RKO (cell line): ENCODE data around the gene ZBTB20.
"Not testable (repeated sequence)": the region's sequence is repeated elsewhere in the genome, so short reads cannot be mapped to it uniquely, and the experiment has no call there.

Experiments
- DNase-seq: peaks from one replicate; pipeline ENCODE4 v3.0.0-alpha.2; 2016; ENCODE audit warnings: low spot score

ZBTB20 gene

DNA sequence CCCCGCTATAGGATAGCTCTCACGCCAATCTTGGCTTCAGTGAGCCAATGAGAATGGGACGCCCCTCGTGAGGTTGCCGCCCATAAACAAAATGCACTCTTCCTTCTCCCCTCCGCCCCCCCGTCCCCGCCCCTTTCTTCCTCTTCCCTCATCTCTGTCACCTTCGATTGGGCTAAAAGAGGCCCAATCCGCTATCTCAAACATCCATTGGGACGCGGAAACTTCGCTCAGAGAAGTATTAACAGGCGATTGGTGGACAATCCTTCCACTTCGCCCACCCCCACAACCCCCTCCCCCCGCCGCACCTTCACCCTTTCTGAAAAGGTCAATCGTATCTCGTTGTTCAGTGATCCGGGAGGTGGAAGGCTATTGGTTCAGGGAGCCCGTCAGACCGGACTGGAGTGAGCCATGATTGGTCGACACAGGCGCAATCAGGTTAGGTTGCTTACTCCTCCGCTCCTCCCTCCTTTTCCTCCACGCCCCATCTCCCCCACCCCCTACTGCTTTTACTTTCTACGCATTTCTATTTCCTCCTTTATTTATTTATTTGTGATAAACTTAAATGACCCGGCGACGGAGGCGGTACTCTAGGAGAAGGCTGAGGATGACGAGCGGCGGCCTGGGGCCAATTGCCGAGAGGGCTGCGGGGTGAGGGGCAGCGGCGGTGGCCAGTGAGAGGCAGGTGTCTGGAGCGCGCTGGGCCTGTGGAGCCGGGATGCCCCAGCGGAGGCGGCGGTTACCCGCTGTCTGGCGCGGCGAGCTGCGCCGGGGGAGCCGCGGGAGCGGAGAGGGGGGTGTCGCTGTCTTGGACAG is 447 bp upstream of the ZBTB20 start:
- DNase-seq = peak; percentile 99

DNA sequence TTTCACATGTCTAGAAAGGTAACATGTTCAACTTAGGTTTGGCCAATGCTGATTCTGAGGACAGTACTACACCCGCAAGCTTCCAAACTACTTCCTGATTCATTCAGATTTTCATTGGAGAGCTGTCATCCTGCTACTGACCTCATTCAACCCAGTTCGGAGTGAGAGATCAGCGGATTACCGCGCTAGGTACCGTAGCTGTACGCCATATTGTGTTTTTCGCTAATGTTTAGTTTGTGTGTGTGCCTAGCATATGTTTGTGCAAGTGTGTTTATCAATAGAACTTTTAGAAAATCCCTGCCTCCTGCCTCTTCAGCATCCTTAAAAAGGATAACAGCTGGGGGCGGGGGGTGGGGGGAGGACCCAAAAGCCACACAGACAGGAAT is 1.1 kb downstream of the ZBTB20 start:
- DNase-seq = peak; percentile 90

DNA sequence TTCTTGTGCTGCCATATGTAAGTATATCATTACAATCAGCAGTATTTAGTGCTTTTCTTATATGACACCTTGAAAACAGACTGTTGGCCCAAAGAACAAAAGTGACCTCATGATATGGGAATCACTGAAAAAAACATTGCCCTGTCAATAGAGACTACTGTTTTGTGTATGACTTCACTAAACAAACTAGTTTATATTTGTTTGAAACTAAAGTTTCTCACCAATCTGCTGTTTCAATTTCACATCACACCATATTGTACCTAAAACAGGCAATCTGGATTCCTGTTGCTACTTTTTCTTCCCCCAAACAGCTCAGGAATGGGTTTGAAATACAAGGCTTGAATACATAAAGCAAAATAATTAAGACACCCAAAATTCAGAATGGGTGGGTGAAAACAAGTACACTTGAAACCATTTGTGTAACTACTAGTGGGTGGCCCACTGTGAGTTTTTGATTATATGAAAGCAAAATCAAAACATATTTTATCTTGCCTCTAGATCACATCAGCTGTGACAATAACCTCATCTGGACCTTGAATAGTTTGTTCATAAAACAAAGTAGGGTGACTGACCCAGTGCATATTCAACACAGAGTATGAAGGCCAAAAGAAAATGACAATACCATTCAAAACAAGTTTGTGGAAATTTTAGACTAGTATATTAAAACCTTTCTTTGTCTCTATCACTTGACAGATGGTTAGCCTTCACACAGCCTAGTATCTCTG is 5.9 kb downstream of the ZBTB20 start:
- DNase-seq = no peak

DNA sequence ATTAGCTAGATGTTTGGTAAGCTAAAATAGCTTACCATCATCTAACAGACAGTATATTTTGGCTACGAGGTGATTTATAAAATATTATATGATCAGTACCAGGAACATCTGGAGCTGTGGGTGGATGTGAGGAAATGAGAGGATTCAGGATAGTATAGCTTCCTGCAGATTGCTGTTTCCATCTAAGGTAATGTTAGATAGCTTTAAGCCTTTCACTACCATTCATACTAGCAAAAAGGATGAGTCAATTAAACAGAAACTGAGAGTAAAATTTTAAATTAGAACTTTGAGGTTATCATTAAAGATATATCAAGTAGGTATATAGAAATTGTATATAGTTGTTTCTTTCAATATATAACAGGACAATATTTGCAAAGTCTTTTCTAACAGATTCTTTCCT is 8.0 kb downstream of the ZBTB20 start:
- no peak for DNase-seq

DNA sequence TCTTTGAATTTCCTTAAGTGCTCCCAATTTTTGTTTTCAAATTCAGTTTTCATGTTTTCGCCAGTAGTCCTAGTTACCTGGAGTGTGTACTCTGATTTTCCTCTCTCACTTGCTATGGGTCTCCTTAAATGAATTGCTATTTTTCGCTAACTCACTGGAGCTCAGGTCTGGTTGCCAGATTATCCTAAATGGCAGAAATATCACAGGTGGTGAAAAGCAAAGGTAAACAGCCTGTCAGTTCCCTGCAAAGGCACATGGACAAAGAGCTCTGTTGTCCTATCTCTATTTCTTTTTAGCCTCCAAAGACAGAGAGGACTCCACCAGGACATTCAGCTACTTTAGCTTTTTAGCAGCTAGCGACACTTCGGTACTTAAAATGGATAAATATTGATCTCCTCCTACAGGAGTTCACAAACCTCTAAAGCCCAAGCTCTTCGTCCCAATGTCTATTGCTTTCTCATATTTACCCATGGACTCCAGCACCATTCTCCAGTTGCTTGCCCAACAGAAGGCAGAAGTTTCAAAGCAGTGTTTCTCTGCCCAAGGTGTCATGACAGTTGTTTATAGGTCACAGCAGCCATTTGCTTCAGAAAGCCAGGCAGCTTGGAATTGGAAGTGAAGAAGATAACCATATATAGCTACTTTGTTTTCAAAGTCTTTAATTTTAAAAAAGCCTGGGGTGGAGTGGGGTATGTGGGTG is 12.3 kb downstream of the ZBTB20 start:
- no peak for DNase-seq

DNA sequence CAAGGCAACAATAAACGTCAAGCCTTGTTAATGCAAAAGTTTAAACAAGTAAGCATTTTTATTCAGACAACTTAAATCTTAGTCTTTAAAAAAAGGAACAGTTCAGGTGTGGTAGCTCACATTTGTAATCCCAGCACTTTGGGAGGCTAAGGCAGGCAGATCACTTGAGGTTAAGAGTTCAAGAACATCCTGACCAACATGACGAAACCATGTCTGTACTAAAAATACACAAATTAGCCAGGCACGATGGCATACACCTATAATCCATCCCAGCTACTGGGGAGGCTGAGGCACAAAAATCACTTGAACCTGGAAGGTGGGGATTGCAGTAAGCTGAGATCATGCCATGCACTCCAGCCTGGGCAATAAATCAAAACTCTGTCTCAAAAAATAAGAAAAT is 19.9 kb downstream of the ZBTB20 start:
- no peak for DNase-seq

DNA sequence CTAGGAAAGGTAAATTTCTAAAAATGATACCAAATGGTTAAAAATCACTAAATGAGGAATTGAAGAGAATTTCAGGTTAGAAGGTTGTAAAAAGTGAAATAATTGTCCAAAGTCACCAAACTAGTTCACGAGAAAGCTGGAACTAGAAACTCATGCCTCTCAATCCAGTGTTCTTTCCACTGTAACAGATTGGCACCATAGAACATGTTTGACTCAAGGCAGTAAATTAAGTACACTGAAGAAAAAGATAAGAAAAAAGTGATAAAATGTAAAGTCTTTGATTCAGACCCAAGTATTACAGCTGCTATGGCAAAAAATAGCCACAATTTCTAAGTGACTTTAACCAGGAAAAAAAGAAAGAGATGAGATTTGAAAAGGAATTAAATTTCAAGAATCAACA is 26.5 kb downstream of the ZBTB20 start:
- DNase-seq = no peak

DNA sequence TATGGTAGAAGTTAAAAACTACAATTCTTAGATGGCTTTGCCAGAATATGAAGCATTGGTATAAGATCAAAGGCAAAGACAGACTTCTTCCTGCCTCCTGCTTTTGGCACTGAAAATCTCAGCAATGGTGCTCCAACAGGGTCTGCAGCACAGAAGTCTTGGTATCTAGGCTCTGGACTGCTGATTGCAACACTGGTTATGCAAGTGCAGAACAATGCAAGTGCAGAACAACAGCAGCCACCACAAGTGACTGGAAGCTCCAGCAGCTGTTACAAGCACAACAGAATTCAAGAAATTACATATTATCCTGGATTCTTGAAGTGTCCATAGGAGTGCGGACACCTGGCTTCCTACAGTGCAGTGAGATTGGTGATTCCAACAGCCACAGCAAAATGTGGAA is 33.7 kb downstream of the ZBTB20 start:
- no peak for DNase-seq

DNA sequence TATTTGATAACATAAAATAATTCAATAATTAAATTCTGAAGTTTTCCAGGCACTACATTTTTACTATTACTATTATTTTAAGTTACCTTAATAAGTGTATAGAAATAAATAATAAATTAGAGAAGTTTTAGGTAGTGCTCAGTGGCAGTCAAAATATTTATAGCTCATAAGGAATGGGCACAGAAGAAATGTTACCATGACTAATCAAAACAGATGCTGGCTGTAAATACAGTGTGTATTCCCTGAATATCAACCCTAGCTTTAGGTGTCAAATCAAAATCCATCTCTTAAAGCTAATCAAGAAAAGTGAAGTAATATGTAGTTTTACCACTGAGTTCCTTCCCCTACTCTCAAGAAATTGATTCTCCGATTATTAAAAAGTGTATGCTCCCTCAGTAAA is 35.5 kb downstream of the ZBTB20 start:
- DNase-seq = no peak

DNA sequence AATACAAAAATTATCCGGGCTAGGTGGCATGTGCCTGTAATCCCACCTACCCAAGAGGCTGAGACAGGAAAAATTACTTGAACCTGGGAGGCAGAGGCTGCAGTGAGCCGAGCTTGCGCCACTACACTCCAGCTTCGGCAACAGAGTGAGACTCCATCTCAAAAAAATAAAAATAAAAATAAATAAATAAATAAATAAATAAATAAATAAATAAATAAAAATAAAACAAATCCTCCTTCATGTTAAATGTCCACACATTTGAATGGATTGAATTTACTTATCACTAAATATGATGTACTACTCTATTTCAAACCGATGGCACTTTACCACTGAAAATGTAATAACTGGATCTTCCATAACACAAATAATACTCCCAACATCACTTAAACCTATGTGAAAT is 36.3 kb downstream of the ZBTB20 start:
- no peak for DNase-seq

DNA sequence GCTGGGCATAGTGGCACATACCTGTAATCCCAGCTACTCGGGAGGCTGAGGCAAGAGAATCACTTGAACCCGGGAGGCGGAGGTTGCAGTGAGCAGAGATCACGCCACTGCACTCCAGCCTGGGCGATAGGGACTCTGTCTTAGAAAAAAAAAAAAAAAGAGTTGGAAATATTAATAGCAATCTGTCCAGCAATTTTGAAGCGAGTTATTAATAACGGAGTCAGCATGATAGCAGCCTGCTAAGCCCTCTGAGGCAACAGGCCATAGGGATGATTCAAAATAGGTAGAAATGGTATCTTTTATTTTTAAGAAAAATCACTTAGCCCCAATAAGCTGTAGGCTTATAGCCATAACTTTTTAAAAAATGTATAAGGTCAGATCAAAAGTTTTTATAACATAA is 37.0 kb downstream of the ZBTB20 start:
- DNase-seq = not testable (repeated sequence)

DNA sequence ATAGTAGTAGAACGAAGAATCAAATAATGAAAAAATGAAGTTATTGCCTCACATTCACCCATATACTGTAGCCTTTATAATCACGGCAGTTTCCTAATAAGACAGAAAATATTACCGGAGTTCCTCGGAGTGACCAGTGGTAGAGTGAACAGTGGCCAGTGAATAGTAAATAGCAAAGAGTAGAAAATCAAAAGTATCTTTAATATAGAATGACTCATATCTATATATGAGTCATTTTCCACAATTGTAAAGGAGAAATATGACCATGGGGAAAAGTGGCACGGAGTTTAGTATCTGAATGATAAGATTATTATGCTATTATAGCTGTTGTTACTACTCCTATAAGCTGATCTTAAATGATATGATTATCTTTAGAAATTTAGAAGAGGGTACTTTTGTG is 38.5 kb downstream of the ZBTB20 start:
- no peak for DNase-seq

DNA sequence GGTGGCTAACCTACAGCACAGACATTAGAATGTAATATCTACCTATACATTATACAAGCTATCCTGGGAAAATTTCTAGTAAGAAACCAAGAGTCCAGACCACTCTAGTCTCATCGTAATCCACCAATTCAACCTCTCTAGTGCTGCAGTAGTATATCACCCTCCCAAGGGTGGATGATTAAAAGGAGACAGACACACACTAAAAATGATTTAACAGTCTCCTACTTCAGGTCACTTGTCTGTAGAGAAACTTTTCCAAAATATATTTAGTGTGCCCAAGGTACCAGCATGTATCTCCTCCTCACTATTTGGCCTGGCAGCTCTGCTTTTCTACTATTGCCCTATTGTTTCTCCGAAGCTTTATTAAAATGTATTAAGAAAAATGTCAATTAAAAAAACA is 45.0 kb downstream of the ZBTB20 start:
- DNase-seq = no peak

DNA sequence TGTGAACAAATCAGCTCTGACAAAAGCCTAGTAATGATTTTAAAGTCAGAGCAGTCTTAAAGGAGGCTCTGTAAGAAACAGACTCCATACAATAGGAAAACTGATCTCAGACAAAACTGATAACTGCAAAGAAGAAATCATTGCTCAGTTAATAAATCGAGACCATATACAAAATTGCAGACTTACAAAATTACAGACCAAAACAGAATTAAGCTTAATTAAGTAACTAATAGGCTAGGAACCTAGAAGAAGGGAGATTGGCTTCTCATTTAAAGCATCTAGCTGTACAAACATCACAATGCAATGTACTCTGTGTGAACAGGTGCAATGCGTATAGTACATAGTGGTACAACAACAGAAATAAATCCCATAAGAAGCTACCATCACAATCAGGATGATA is 46.3 kb downstream of the ZBTB20 start:
- no peak for DNase-seq

DNA sequence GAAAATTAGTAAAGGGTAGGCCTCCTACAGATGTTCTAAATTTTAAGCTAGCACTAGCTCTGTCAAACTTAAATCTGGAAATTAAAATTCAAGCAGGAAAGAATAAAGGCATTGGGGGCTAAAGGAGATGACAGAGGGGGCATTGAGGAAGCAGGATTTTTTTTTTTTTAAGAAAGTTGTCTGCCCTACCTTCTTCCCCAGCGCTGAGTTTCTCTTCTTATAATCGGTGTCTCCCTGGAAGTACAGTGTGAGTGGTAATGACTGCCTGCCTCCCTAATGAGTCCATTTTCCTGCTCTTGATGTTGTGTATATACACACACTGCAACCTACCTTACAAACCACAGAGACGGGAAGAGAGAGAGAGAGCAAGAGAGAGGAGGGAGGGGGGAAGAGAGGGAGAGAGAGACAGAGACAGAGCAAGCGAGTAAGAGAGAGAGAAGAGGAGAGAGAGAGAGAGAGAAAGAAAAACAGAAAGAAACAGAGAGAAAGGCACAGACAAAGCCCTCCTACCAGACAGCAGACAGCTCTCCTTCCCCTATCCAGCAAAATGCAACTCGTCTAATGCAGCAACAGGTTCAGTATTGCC is 47.0 kb downstream of the ZBTB20 start:
- no peak for DNase-seq

DNA sequence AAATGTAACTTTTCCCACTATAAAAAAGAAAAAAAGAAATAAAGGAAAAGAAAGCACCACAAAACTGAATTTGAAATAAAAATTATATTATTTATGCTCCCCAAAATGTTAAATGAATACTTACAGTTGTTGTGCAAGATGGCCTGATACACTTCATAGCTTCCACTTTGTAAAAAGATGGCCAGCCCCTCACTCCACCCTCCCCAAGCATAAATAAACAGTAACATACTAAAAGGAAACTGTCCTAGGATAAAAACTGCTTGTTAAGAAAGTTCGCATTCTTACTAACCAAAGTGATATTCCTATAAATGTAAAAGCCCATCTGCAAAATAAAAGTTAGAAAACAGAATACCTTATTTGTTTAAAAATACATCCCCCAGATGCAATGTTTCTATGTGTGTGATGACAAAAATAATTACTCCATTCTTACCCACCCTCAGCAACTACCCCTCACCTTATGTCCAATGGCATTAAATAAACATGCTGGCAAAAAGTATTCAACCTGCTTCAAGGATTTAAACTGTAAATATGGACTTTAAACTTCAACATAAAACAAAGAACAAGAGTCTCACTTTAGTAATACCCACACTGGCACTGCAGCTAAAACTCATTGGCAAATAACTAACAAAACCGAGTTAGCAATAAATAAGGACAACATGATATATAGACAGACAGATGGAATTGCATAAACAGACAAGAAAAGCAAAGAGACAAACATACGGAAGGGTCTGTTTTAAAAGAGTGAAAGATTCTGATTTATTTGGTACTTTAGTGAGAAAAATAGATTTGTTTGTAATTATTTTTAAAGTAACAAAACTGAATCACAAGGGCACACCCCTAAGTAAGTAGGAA is 47.7 kb downstream of the ZBTB20 start:
- no peak for DNase-seq

DNA sequence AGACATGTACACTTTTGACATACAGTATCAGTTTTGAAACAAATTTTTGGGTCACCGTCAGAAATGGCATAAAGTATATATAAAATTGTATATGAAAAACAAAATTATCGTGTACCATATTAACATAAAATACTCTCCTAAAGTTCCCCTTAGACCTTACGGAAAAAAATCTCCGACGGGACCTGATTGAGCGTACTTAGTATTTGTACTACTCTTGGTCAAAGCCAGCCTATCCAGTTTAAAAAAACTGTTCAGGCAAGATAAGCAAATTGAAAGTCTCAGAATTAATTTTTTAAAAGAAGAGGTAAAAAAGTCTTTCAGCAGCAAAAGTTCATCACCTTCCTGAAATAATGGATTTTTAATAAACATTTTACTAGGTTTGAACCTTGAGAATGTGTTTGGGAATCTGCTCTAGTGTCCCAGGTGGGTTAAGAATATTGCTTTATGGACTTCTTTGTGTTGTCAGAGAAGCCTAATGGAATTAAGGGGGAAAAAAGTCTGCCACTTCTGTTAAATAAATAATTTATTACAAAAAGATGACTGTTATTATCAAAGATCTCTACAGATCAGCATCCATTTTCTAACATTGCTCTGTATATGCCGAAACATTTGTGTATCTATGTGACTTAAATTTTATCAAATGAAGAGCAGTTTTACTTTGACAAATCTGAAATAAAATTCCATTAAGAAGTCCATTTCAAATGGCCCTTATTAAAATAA is 48.6 kb downstream of the ZBTB20 start:
- no peak for DNase-seq

DNA sequence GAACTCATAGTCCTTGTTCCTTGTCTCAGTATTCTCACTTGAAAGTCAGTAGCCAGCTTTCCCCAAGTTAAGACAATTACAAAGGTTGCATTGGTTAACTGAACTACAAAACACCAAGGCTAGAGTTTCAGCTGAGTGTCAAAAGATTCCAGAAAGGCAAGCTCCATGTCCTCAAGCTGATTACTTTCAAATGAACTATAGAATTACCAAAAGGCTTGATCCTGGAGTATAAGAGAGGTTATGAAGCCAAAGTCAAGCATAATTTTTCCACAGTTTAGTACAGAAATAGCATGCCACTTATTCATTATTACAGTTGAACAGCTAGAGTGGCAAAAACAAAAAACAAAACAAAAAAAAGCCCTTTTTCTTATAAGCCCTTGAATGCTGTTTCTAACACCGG is 51.9 kb downstream of the ZBTB20 start:
- no peak for DNase-seq

DNA sequence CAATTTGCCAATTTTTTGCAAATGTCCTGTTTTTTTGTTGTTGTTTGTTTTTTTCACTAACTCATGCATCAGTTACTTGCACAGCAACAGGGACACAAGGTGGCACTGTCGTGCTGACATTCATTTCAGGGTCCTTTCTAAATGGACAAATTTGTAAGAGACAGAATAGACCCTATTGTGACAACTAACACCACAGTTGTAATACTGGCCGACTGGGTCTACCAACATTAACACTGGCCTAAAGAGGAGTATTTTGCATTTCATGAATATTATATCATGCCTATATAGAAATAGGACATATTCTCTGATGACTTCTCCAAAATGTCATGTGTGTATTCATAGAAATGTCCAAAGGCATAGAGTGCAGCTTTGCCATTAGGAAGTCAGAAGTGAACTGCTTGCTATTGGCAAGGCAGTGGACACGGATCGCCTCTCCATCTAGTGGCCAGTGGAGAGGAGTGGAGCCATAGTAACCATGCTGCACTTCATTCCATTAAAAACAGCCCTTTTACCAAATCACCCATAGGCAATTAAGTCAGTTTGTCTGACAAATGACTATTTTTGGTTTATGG is 54.8 kb downstream of the ZBTB20 start:
- peak; percentile 79 for DNase-seq

DNA sequence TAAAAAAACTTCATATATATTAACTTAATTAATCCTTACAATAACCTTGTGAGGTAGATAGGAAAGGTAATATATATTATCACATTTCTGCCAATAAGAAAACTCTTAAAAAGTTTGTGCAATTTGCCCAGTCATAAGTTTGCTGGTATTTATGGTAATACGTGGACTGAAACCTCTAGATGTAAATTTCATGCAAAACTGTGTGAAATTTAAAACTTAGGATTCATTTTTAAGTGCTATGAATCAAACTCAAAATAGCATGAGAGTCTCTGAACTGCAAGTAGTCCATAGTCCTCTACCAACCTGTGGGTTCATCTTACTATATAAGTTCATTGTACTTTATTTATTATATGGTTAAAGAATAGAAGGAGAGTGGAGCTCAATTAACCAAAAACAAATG is 56.4 kb downstream of the ZBTB20 start:
- DNase-seq = no peak

DNA sequence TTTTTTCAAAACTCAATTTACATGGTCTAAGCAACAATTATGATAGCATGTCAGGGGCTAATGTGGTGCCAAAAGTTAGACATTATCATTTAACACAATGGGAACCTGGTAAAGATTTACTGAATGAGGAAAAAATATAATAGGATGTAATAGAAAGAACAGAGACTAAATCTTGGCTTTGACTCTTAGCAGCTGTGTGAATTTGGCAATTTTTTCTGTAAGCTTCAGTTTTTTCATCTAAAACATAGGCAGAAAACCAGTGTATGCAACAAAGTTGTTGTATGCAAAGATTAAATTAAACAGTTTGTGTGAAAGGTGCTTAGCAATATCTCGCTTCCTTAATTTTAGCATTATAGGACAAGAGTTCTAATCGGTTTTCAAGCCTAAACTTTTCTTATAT is 57.6 kb downstream of the ZBTB20 start:
- DNase-seq = no peak
